Left lung (tissue), 10 donors: ENCODE results near the gene APOB. TPM values are rescaled to one million over a fixed set of nuclear protein-coding genes. Genes with fewer than 3 reads are reported as not detected.

Source experiments
- ATAC-seq: fragments of 200-7000 bp; cut with Tn5 transposase; one replicate; pipeline ENCODE4 v1.9.1; 2020; ENCODE audit warnings: moderate library complexity
- DNase-seq, 4 donors: peaks; one replicate each; pipeline ENCODE4 v3.0.0-alpha.2; 2013 to 2020
- H3K27ac ChIP-seq, 2 donors: fragments of 200-600 bp; sonication (generic) in 1 of 2; one replicate each; pipeline versions ENCODE4 v1.5.0 to v1.8.0; 2020 to 2021
- H3K27me3 ChIP-seq, 2 donors: fragments of 200-600 bp; sonication (generic) in 1 of 2; one replicate each; pipeline versions ENCODE4 v1.5.0 to v1.8.0; 2020 to 2021
- H3K36me3 ChIP-seq, 2 donors: fragments of 200-600 bp; sonication (generic) in 1 of 2; one replicate each; pipeline versions ENCODE4 v1.5.0 to v1.8.0; 2020 to 2021
- H3K4me1 ChIP-seq, 2 donors: fragments of 200-600 bp; one replicate each; pipeline ENCODE4 v1.8.0; 2021
- H3K4me3 ChIP-seq, 2 donors: fragments of 200-600 bp; sonication (generic) in 1 of 2; one replicate each; pipeline versions ENCODE4 v1.5.0 to v1.8.0; 2020 to 2021; ENCODE audit warnings: mild to moderate bottlenecking in 1 of 2
- H3K9me3 ChIP-seq, 2 donors: fragments of 200-600 bp; sonication (generic) in 1 of 2; one replicate each; pipeline versions ENCODE4 v1.5.0 to v1.8.0; 2020 to 2021
- CTCF ChIP-seq, 2 donors: fragments of 200-600 bp; sonication (generic) in 1 of 2; IDR thresholded peaks; one replicate each; pipeline versions ENCODE4 v1.5.0 to v1.8.0; 2021; ENCODE audit warnings: antibody characterized with exemption in 2 of 2
- intact Hi-C, 2 donors: fragments of 100-400 bp; cut with DNase I; formaldehyde crosslinking; loops; one replicate each; pipeline versions ENCODE4 v1.11.2 to v1.14.2; 2022
- polyA plus RNA-seq, 6 donors: library from polyadenylated mRNA; unstranded; fragments of 120-200 nt; gene quantifications; one replicate each; pipeline ENCODE4 v1.2.1, GENCODE V29; 2013; ENCODE audit not compliant: insufficient read length in 6 of 6
- total RNA-seq, 2 donors: library from RNA; stranded (reverse); fragmentation: NEBNext Ultra II Directional; extraction: Animal tissue kit (Norgen Biotek cat#: 25700); gene quantifications; one replicate each; pipeline ENCODE4 v1.2.1, GENCODE V29; 2021
- donor health status: DM: no; HTN: yes; CAD: no.
- donor health status: DM: no; HTN: no; CAD: no.

The APOB gene
- total and polyA plus RNA-seq, 8 donors: 0.01 to 1.5 (median 0.14) TPM

GRCh38 chr2:21001225-21001946 lies 42.5 kb downstream of the APOB start:
- Histone ChIP-seq H3K27ac (no peak overlapping the region), H3K27me3 (no peaks in the 10 kb centered on the region), H3K36me3 (no peaks in the 10 kb centered on the region), H3K4me3 (no peak overlapping the region), H3K4me1 (no peaks in the 10 kb centered on the region), H3K9me3 (no peaks in the 10 kb centered on the region)
- TF ChIP-seq CTCF (IDR thresholded peaks at IDR 0.05): no peak
- DNase-seq (no peak), ATAC-seq (no peak)
- intact Hi-C loops: no loop called here

GRCh38 chr2:20999906-21000645 lies 43.8 kb downstream of the APOB start:
- Histone ChIP-seq H3K9me3 (no peaks in the 10 kb centered on the region), H3K27me3 (no peaks in the 10 kb centered on the region), H3K27ac (no peak overlapping the region), H3K36me3 (no peaks in the 10 kb centered on the region), H3K4me1 (no peaks in the 10 kb centered on the region), H3K4me3 (no peak overlapping the region)
- intact Hi-C loops: no loop called here
- no peak for TF ChIP-seq CTCF (IDR thresholded peaks at IDR 0.05)
- DNase-seq (peak in 1 of 4 donors; percentile 7), ATAC-seq (no peak)

- intact Hi-C loops: no loop called here
- ATAC-seq: no peak
These were observed 44.6 kb downstream of the APOB start for GRCh38 chr2:20998972-20999905.

GRCh38 chr2:20997953-20998722 lies 45.7 kb downstream of the APOB start:
- Histone ChIP-seq H3K4me1 (no peaks in the 10 kb centered on the region), H3K36me3 (no peaks in the 10 kb centered on the region), H3K4me3 (no peak overlapping the region), H3K27ac (no peak overlapping the region), H3K9me3 (no peaks in the 10 kb centered on the region), H3K27me3 (no peaks in the 10 kb centered on the region)
- intact Hi-C loops: no loop called here
- DNase-seq (no peak), ATAC-seq (no peak)
- no peak for TF ChIP-seq CTCF (IDR thresholded peaks at IDR 0.05)

More at GRCh38 chr2:20998972-20999905, 44.6 kb downstream of the APOB start:
- H3K27ac ChIP-seq: no peak overlapping the region
- no peak for TF ChIP-seq CTCF (IDR thresholded peaks at IDR 0.05)
- no peak overlapping the region for H3K4me3 ChIP-seq
- no peaks in the 10 kb centered on the region for H3K9me3 ChIP-seq
- DNase-seq: no peak
- no peaks in the 10 kb centered on the region for H3K27me3 ChIP-seq
- H3K36me3 ChIP-seq: no peaks in the 10 kb centered on the region
- H3K4me1 ChIP-seq: no peaks in the 10 kb centered on the region
